ENCODE measurements around the gene SEPTIN2.
A peak's percentile ranks its signal among the peaks of the same experiment; 100 is the strongest.

GRCh38 chr2:241315879-241316631 is at the start of gene SEPTIN2:
- TF ChIP-seq CREB1 (CRISPR knock-in tag; IDR thresholded peaks at IDR 0.05) (no peak), CTCF (IDR thresholded peaks at IDR 0.05) (no peak), NR1H2 (CRISPR knock-in tag; IDR thresholded peaks at IDR 0.05) (peak; percentile 67; the same call in 1 of the 2 replicates), USF2 (CRISPR knock-in tag; IDR thresholded peaks at IDR 0.05) (no peak), ZNF671 (CRISPR knock-in tag; IDR thresholded peaks at IDR 0.05) (no peak), ATF1 (CRISPR knock-in tag; IDR thresholded peaks at IDR 0.05) (no peak), ATF3 (CRISPR knock-in tag; conservative IDR thresholded peaks at IDR 0.05) (no peak), MAX (CRISPR knock-in tag; IDR thresholded peaks at IDR 0.05) (peak; percentile 6; the same call in 1 of the 2 replicates), NFYB (CRISPR knock-in tag; conservative IDR thresholded peaks at IDR 0.05; ENCODE audit: low read depth) (no peak), E2F4 (CRISPR knock-in tag; IDR thresholded peaks at IDR 0.05; ENCODE audit: borderline replicate concordance, low read depth) (no peak)
- TF ChIP-seq, protein P1, sequence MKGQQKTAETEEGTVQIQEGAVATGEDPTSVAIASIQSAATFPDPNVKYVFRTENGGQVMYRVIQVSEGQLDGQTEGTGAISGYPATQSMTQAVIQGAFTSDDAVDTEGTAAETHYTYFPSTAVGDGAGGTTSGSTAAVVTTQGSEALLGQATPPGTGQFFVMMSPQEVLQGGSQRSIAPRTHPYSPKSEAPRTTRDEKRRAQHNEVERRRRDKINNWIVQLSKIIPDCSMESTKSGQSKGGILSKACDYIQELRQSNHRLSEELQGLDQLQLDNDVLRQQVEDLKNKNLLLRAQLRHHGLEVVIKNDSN (CRISPR knock-in tag; IDR thresholded peaks at IDR 0.05): no peak
- TF ChIP-seq, protein P2, sequence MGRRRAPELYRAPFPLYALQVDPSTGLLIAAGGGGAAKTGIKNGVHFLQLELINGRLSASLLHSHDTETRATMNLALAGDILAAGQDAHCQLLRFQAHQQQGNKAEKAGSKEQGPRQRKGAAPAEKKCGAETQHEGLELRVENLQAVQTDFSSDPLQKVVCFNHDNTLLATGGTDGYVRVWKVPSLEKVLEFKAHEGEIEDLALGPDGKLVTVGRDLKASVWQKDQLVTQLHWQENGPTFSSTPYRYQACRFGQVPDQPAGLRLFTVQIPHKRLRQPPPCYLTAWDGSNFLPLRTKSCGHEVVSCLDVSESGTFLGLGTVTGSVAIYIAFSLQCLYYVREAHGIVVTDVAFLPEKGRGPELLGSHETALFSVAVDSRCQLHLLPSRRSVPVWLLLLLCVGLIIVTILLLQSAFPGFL (CRISPR knock-in tag; IDR thresholded peaks at IDR 0.05; ENCODE audit: borderline replicate concordance): no peak
